HG03135 (cell line): ENCODE results near the gene ADISSP.

ENCODE experiments used
- ATAC-seq: cut with Tn5 transposase; IDR thresholded peaks from one replicate; pipeline ENCODE4 v1.9.1; 2021; ENCODE audit warnings: mild to moderate bottlenecking, moderate library complexity; ENCODE audit not compliant: unreplicated experiment

ADISSP gene

GRCh38 chr20:3739926-3740451 is 27.6 kb downstream of the ADISSP start:
- ATAC-seq: no peak

DNA sequence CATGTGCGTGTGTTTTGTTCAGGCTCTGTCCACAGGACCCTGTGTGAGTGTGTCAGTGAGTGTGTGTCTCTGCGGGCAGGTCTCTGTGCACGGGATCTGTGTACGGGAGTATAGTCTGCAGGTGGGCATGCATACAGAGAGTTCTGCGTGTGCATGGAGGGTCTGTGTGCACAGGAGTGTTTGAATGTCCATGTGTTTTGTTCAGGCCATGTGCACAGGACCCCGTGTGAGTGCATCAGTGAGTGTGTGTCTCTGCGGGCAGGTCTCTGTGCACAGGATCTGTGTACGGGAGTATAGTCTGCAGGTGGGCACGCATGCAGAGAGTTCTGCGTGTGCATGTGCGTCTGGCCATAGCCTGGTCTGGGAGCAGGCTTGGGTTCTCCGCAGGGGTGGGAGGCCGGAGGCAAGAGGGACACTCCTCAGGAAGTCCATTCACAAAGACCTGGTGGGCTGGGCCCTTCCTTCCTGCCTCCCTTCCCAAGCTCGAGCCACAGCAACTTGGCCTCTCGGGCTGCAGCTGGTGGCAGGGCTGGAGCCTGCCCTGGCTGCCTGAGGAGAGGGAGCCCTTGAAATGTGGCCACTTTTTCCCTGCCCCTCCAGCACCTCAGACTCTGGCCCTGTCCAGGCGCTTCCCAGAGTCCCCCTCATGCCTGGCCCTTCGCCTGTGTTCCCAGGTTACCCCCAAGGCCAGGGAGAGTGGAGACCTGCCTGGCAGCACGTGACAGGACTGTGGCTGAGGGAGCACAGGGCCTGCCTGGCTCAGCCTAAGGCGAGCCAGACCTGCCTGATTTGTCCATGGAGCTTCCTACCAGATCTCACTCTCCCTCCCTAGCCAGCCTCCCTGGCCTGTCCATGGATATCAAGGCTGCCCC is 28.3 kb downstream of the ADISSP start:
- no peak for ATAC-seq

DNA sequence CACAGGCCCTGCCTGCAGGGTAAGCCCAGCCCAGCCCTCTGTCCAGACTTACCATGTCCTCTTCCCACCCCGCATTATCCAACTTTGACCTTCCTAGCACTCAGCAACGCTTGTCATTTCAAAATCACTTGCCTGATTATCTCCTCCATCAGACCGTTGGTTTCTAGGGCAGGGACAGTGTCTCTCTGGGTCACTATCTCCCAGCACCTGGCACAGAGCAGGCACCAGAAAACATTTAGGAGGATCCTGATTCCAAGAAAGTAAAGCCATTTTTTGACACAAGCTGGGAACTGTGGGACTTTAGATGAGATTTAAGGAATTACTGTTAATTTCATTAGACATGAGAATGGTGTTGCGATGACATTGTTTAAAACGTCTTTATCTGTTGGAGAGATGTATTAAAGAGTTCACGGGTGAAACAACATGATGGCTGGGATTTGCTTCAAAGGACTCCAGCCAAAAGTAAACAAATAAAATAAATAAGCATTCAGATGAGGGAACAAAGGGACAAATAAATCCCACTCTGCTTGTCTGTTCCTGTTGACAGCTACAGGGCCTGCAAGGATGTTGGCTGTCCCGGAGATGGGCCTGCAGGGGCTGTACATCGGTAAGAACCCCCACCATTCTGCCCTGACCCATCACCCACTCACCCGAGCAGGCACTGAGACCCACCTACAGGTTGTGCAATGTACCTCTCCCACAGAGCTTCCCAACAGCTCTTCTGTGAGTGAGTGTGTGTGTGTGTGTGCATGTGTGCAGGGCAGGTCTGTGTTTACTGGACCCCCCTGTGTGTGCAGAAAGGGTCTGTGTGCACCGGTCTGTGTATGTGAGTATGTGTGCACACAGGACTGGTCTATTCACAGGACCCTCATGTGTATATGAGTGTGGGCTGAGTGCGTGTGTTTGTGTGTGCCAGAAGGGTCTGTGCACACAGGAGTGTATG is 29.2 kb downstream of the ADISSP start:
- ATAC-seq: no peak

GRCh38 chr20:3735768-3736167 is 31.8 kb downstream of the ADISSP start:
- no peak for ATAC-seq

- ATAC-seq: no peak
Measured at GRCh38 chr20:3734111-3734843, 33.3 kb downstream of the ADISSP start.

- no peak for ATAC-seq
Measured at GRCh38 chr20:3733119-3733995, 34.2 kb downstream of the ADISSP start.

DNA sequence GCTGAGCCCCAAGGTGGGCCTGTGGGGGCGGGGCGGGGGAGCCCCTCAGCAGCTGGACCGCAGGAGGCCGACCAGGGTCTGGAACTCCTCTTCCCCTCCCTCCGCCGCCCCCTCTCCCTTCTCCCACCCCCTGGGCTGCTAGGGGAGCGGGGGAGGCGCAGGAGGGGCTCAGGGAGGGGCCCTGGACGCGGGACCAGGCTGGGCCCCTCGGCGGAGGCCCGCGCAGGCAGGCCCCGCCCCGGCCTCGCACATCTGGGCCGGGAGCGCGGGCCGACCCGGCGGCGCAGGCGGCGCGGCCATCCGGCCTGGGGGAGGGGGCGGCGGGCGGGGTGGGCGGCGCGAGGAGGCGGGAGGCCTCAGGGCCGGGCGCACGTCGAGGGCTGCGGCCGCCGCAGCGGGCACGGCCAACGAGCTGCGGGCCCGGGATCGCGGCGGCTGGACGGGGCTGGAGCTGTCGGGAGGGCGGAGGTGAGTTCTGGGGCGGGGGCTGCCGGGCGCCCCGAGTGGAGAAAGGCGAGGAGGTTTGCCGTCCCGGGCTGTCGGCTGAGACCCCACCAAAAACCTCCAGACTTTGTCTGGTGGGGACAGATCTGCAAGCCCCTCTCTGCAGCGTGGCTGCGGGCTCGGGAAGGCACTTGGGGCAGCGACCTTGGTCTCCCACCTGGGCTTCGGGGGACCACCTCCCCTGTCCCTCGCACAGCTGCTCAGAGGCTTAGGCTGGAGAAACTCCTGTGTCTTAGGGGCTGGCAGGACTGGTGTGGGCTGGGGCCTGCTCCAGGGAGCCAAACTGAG is 35.0 kb downstream of the ADISSP start, which contains the start of gene HSPA12B:
Gene HSPA12B, plus strand, starts transcription at position 359 of the 792 bp plus-strand sequence. CDS start 5,990 bp downstream, outside the sequence.
- ATAC-seq: no peak

DNA sequence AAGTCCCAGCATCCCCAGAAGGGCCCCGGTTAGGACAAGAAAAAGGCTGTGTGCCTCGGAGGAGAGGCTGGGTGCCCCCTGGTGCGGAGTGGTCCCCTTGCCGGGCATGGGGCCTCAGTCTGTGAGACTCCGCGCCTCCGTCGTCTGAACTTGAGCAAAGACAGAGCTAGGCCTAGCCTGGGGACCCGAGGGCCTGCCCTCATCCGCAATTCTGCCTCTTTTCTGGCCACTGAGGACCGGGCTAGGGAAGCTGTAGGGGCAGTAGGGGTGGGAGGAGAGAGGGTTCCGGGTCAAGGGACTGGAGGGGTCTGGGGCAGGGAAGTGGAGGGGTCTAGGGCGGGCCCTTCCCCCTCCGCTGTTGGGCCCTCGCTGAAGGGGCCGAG is 35.6 kb downstream of the ADISSP start:
- no peak for ATAC-seq

DNA sequence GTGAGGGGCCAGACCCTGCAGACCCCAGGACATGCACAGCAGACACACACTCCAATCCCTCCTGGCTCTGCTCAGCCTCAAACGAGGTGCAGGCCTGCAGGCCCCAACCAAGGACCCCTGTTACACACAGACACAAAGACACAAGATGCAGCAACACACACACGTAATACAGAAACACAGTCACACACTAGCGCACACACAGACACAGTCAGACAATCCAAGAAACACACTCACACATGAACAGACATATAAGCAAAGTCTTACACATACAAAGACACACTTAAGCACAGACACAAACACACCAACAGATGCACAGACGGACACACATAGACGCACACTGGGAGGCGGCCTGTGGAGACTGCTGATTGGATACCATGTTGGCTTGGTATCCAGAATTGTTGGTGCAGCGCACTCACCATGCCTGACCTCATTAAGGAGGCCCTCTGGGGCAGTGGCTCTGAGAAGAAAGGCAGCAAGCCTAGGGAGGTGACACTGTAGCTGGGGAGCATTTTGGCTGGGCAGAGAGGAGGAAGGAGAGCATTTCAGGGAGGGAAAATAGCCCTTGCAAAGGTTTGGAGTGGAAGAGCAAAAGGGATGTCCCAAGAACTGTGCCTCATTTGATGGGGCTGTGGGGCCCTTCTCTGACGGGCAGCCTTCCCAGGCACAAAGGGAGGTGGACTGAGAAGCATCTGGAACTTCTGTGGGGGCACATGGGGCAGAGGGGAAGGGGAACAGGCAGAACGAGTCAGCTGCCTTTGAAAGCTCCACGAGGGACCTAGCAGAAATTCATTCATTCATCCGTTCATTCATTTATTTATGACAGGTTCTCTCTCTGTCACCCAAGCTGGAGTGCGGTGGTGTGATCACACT is 36.5 kb downstream of the ADISSP start:
- ATAC-seq: no peak

DNA sequence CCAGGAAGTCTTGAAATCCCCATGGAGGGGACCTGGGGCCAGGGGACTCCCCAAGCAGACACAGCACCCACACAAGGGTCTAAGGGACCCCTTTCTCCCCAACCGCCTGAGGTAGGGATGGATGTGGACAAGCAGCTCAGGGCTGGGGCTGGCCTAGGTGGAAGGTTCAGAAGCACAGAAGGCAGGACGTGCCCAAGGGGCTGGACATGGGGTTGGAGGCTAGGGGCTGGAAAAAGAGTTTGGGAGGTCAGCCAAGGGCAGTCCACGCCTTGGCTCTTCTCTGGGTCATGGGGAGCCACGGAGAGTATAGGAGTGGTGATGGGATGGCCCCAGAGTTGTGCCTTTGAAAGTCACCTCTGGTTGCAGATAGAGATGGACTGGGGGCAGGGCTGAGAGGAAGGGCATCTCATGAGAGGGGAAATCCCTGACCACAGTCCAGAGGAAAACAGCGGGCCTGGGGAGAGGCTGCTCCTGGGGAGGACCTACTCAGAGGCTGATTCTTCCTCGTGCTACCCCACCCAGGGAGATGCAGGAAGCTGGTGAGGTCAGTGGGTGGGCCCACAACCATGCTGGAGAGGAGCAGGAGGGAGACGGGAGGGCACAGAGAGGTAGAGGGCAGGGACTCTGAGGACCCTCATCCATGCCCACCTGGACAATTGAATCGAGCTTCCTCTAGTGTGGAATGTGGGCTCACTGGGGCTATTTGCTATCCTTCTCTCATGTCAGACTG is 37.6 kb downstream of the ADISSP start:
- no peak for ATAC-seq

GRCh38 chr20:3729378-3729777 is 38.2 kb downstream of the ADISSP start:
- ATAC-seq: no peak

DNA sequence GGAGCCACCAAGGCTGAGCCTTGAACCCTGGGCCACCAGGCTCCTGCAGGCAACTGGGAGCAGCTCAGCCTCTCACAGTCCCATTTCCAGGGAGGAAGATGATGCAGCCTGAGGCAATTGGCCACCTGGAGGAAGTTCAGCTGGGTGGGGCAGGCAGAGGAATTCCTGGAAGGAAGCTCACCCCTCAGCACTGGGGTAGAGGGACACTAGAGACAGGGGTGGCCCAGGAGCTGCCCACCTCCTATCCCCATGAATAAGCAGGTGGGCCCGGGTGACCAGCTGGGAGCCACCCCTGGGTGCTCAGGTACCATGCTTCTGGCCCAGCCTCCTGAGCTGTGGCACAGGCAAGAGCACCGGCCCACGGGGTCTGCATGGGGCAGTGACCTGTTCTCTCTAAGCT is 38.7 kb downstream of the ADISSP start:
- no peak for ATAC-seq

DNA sequence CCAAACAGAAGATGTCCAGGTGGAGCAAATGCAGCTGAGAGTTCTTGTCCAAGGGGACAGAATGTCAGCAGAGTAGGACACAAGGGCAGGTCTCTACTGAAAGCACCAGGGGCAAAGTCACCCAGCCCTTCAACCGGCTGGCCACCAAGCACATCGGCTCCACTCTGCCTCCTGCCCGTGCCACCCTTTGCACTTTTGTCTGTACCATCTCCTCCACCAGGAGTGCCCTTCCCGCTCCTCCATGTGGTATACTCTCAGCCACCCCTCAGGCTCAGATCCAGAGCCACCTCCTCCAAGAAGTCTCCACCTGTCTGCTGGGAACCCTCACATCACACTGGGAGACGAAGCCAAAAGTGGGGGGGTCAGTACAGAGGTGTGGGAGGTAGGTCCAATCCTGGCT is 39.2 kb downstream of the ADISSP start:
- ATAC-seq: no peak

GRCh38 chr20:3727401-3728021 is 40.0 kb downstream of the ADISSP start:
- no peak for ATAC-seq

DNA sequence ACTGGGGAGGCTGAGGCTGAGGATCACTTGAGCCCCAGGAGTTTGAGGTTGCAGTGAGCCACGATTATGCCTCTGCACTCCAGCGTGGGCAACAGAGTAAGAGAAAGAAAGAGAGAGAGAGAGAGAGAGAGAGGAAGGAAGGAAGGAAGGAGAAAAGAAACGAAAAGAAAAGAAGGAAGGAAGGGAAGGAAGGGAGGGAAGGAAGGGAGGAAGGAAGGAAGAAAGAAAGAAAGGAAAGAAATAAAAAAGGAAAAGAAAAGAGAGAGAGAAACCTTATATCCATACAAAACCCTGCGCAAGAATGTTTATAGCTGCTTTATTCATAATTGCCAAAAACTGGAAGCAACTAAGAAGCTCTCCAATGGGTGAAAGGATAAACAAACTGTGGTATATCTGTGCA is 43.2 kb downstream of the ADISSP start:
- ATAC-seq: no peak

DNA sequence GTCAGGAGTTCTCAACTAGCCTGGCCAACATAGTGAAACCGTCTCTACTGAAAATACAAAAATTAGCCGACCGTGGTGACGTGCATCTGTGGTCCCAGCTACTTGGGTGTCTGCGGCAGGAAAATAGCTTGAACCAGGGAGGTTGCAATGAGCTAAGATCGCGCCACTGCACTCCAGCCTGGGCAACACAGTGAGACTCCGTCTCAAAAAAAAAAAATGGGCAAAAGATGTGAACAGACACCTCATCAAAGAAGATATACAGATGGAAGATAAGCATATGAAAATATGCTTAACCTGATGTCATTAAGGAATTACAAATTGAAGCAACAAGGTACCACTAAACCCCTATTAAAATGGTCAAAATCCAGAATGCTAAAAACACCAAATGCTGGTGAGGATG is 44.3 kb downstream of the ADISSP start:
- ATAC-seq: no peak

GRCh38 chr20:3721912-3722311 is 45.6 kb downstream of the ADISSP start:
- no peak for ATAC-seq
